Stimulated activated memory B cell treated with anti-CD40 and anti-IgM and Interleukin-4, amounts not matched to agents 10 μg/mL and 1 μg/mL and 100 μg/mL, for 72 hours (primary cell): ENCODE measurements around the gene CBFA2T2.
"Not testable (repeated sequence)": the region's sequence is repeated elsewhere in the genome, so short reads cannot be mapped to it uniquely, and the experiment has no call there.

Experiments used
- ATAC-seq: fragments of 150-1000 bp; cut with Tn5 transposase; 2 replicates; pipeline ENCODE4 v1.10.0; 2021
- H3K27ac Mint-ChIP-seq: one replicate; pipeline ENCODE4 v1.8.0; 2022; ENCODE audit warnings: mild to moderate bottlenecking, mixed read lengths
- H3K27me3 Mint-ChIP-seq: one replicate; pipeline ENCODE4 v1.8.0; 2022; ENCODE audit warnings: mixed read lengths
- H3K36me3 Mint-ChIP-seq: one replicate; pipeline ENCODE4 v1.8.0; 2022; ENCODE audit warnings: mixed read lengths
- H3K4me1 Mint-ChIP-seq: one replicate; pipeline ENCODE4 v1.8.0; 2022; ENCODE audit warnings: mixed read lengths
- H3K4me3 Mint-ChIP-seq: one replicate; pipeline ENCODE4 v1.8.0; 2022; ENCODE audit warnings: mild to moderate bottlenecking, moderate library complexity, mixed read lengths
- H3K9me3 Mint-ChIP-seq: one replicate; pipeline ENCODE4 v1.8.0; 2022; ENCODE audit warnings: mixed read lengths

Gene CBFA2T2

GRCh38 chr20:33490023-33490933 lies at the start of gene CBFA2T2:
CBFA2T2 (plus strand) TSS chr20:33490096; CDS start chr20:33490268, 172 bp downstream.
- peak within 1 kb of the TSS; percentile 84 for H3K27ac Mint-ChIP-seq
- no peaks in the 10 kb centered on the region for H3K9me3 Mint-ChIP-seq
- H3K4me1 Mint-ChIP-seq = peaks cover 17% of the 10 kb centered on the region
- ATAC-seq = peak; percentile 78
- no peaks in the 10 kb centered on the region for H3K36me3 Mint-ChIP-seq
- no peaks in the 10 kb centered on the region for H3K27me3 Mint-ChIP-seq
- peak within 1 kb of the TSS; percentile 91 for H3K4me3 Mint-ChIP-seq

- H3K4me1 Mint-ChIP-seq = peaks cover 33% of the 10 kb centered on the region
- not testable (repeated sequence) for ATAC-seq, H3K36me3 Mint-ChIP-seq, H3K27ac Mint-ChIP-seq, H3K4me3 Mint-ChIP-seq, H3K27me3 Mint-ChIP-seq, H3K9me3 Mint-ChIP-seq
These were observed 49.3 kb upstream of the CBFA2T2 start for GRCh38 chr20:33440562-33440961.

GRCh38 chr20:33441142-33441955 lies 48.5 kb upstream of the CBFA2T2 start:
- no peaks in the 10 kb centered on the region for H3K9me3 Mint-ChIP-seq
- ATAC-seq = no peak
- H3K36me3 Mint-ChIP-seq = no peaks in the 10 kb centered on the region
- H3K27me3 Mint-ChIP-seq = no peaks in the 10 kb centered on the region
- peaks cover 39% of the 10 kb centered on the region for H3K4me1 Mint-ChIP-seq
- no peak overlapping the region for H3K27ac Mint-ChIP-seq
- H3K4me3 Mint-ChIP-seq = no peak overlapping the region

GRCh38 chr20:33442136-33443005 lies 47.5 kb upstream of the CBFA2T2 start:
- Mint-ChIP-seq H3K4me3 (peak overlapping the region; percentile 93), H3K36me3 (no peaks in the 10 kb centered on the region), H3K27me3 (no peaks in the 10 kb centered on the region), H3K27ac (peak overlapping the region; percentile 81), H3K9me3 (no peaks in the 10 kb centered on the region), H3K4me1 (peaks cover 39% of the 10 kb centered on the region)
- ATAC-seq = no peak

GRCh38 chr20:33443006-33443511 lies 46.8 kb upstream of the CBFA2T2 start:
- ATAC-seq = peak; percentile 21
- Mint-ChIP-seq H3K36me3 (no peaks in the 10 kb centered on the region), H3K4me3 (peak overlapping the region; percentile 93), H3K27ac (peak overlapping the region; percentile 81), H3K9me3 (no peaks in the 10 kb centered on the region), H3K27me3 (no peaks in the 10 kb centered on the region), H3K4me1 (peaks cover 39% of the 10 kb centered on the region)

GRCh38 chr20:33443512-33444239 lies 46.2 kb upstream of the CBFA2T2 start, which contains the start of gene SNTA1:
SNTA1 (minus strand) TSS chr20:33443763; CDS start chr20:33443620, 143 bp downstream.
- H3K27ac Mint-ChIP-seq = peak within 1 kb of the TSS; percentile 81
- peaks cover 3% of the 10 kb centered on the region for H3K9me3 Mint-ChIP-seq
- H3K4me3 Mint-ChIP-seq = peak within 1 kb of the TSS; percentile 93
- H3K27me3 Mint-ChIP-seq = no peaks in the 10 kb centered on the region
- peaks cover 39% of the 10 kb centered on the region for H3K4me1 Mint-ChIP-seq
- ATAC-seq = peak; percentile 96
- no peaks in the 10 kb centered on the region for H3K36me3 Mint-ChIP-seq

- no peak for ATAC-seq
- Mint-ChIP-seq H3K36me3 (no peaks in the 10 kb centered on the region), H3K4me1 (peaks cover 39% of the 10 kb centered on the region), H3K27ac (peak overlapping the region; percentile 81), H3K27me3 (no peaks in the 10 kb centered on the region), H3K4me3 (peak overlapping the region; percentile 93), H3K9me3 (peaks cover 3% of the 10 kb centered on the region)
These were observed 44.9 kb upstream of the CBFA2T2 start for GRCh38 chr20:33444797-33445560.

- Mint-ChIP-seq H3K4me1 (peaks cover 39% of the 10 kb centered on the region), H3K36me3 (no peaks in the 10 kb centered on the region), H3K9me3 (peaks cover 3% of the 10 kb centered on the region), H3K4me3 (no peak overlapping the region), H3K27ac (no peak overlapping the region), H3K27me3 (no peaks in the 10 kb centered on the region)
- ATAC-seq = no peak
These were observed 43.8 kb upstream of the CBFA2T2 start for GRCh38 chr20:33445881-33446625.

- Mint-ChIP-seq H3K27me3 (no peaks in the 10 kb centered on the region), H3K4me1 (peaks cover 4% of the 10 kb centered on the region), H3K36me3 (no peaks in the 10 kb centered on the region), H3K4me3 (no peak overlapping the region), H3K27ac (no peak overlapping the region), H3K9me3 (peaks cover 3% of the 10 kb centered on the region)
- ATAC-seq = no peak
These were observed 39.0 kb upstream of the CBFA2T2 start for GRCh38 chr20:33450867-33451266.

GRCh38 chr20:33456916-33457642 lies 32.8 kb upstream of the CBFA2T2 start:
- not testable (repeated sequence) for H3K36me3 Mint-ChIP-seq, H3K27me3 Mint-ChIP-seq, H3K27ac Mint-ChIP-seq, H3K9me3 Mint-ChIP-seq, H3K4me3 Mint-ChIP-seq, H3K4me1 Mint-ChIP-seq
- ATAC-seq = peak; percentile 87

GRCh38 chr20:33459599-33459998 lies 30.3 kb upstream of the CBFA2T2 start:
- ATAC-seq = no peak
- no peaks in the 10 kb centered on the region for H3K27me3 Mint-ChIP-seq
- no peak overlapping the region for H3K4me3 Mint-ChIP-seq
- peak overlapping the region; percentile 55 for H3K27ac Mint-ChIP-seq
- no peaks in the 10 kb centered on the region for H3K36me3 Mint-ChIP-seq
- H3K9me3 Mint-ChIP-seq = no peaks in the 10 kb centered on the region
- peaks cover 4% of the 10 kb centered on the region for H3K4me1 Mint-ChIP-seq

GRCh38 chr20:33460711-33461110 lies 29.2 kb upstream of the CBFA2T2 start:
- Mint-ChIP-seq H3K9me3 (no peaks in the 10 kb centered on the region), H3K27me3 (no peaks in the 10 kb centered on the region), H3K27ac (peak overlapping the region; percentile 41), H3K4me1 (peaks cover 15% of the 10 kb centered on the region), H3K36me3 (no peaks in the 10 kb centered on the region), H3K4me3 (no peak overlapping the region)
- ATAC-seq = no peak
